GM12878 (cell line): Measurements from ENCODE around the gene HCN1. TPM values are rescaled to one million over a fixed set of nuclear protein-coding genes. Genes with fewer than 3 reads are reported as not detected.

Experiments
- ATAC-seq: fragments of 200-7000 bp; cut with Tn5 transposase; 3 replicates; pipeline ENCODE4 v1.9.1; 2020; ENCODE audit warnings: mild to moderate bottlenecking, moderate library complexity
- BruUV-seq: library from RNA; stranded (reverse); fragments of 400-500 nt; replicated peaks from 2 replicates; lab custom pipeline; 2021; lab: Mats Ljungman, UMichigan
- CTCF ChIA-PET: fragments of 300-600 bp; sonication (Branson Sonifier 250); formaldehyde crosslinking; extraction: SDS; loops from one replicate; lab custom pipeline; 2021; ENCODE audit warnings: inconsistent platforms; lab: Yijun Ruan, JAX
- POLR2A ChIA-PET: fragments of 350-600 bp; formaldehyde crosslinking; extraction: SDS; loops from one replicate; lab custom pipeline; 2021; ENCODE audit warnings: inconsistent platforms; lab: Charles Lee
- RAD21 ChIA-PET: fragments of 300-600 bp; sonication (Branson Sonifier 250); formaldehyde crosslinking; loops from one replicate; lab custom pipeline; 2023; ENCODE audit warnings: antibody characterized with exemption; ENCODE audit not compliant: unreplicated experiment; lab: Charles Lee
- SMC1A ChIA-PET: fragments of 300-600 bp; sonication (Branson Sonifier 250); formaldehyde crosslinking; loops from one replicate; lab custom pipeline; 2023; ENCODE audit not compliant: unreplicated experiment, uncharacterized antibody; lab: Charles Lee
- DNase-seq: peaks from one replicate; pipeline ENCODE4 v3.0.0-alpha.2; 2011; ENCODE audit warnings: low read depth, low spot score
- FAIRE-seq: peaks from 3 replicates; lab custom pipeline; 2011; peaks lifted over from hg19 to GRCh38; lab: Jason Lieb, UNC
- H2AFZ ChIP-seq: 2 replicates; pipeline ENCODE4 v1.6.0; 2011; ENCODE audit warnings: low read depth, low read length, control low read depth; ENCODE audit not compliant: control insufficient read depth
- H3K27ac ChIP-seq: 2 replicates; pipeline ENCODE4 v1.5.1; 2011; ENCODE audit warnings: control low read depth; ENCODE audit not compliant: control insufficient read depth, insufficient read depth
- H3K27me3 ChIP-seq, 2 experiments: replicated peaks in 1 of 2; 2 replicates each; pipeline versions ENCODE4 v1.6.0 to v1.6.1; 2011; ENCODE audit warnings: low read length in 1 of 2; ENCODE audit not compliant: control insufficient read depth in 2 of 2, insufficient read depth in 2 of 2
- H3K36me3 ChIP-seq, 2 experiments: 2 replicates each; pipeline ENCODE4 v1.5.1; 2011; ENCODE audit warnings: low read length in 1 of 2; ENCODE audit not compliant: control insufficient read depth in 2 of 2, insufficient read depth in 2 of 2
- H3K4me1 ChIP-seq: 2 replicates; pipeline ENCODE4 v1.6.1; 2011; ENCODE audit warnings: mild to moderate bottlenecking, low read length, moderate library complexity, mixed read lengths; ENCODE audit not compliant: control insufficient read depth, insufficient read depth
- H3K4me2 ChIP-seq: 2 replicates; pipeline ENCODE4 v1.6.0; 2011; ENCODE audit warnings: control low read depth; ENCODE audit not compliant: control insufficient read depth, insufficient read depth
- H3K4me3 ChIP-seq: fragments of 200-600 bp; sonication (generic); 2 replicates; pipeline ENCODE4 v1.5.1; 2016
- H3K79me2 ChIP-seq: 2 replicates; pipeline ENCODE4 v1.6.0; 2011; ENCODE audit warnings: low read length; ENCODE audit not compliant: control insufficient read depth, insufficient read depth
- H3K9ac ChIP-seq: 2 replicates; pipeline ENCODE4 v1.8.0; 2011; ENCODE audit warnings: low read length, control low read depth, mixed read lengths; ENCODE audit not compliant: control insufficient read depth, insufficient read depth
- H3K9me3 ChIP-seq: replicated peaks from 3 replicates; pipeline ENCODE4 v1.5.1; 2011; ENCODE audit warnings: mild to moderate bottlenecking, low read length; ENCODE audit not compliant: control insufficient read depth, insufficient read depth
- H4K20me1 ChIP-seq: 2 replicates; pipeline ENCODE4 v1.6.0; 2011; ENCODE audit not compliant: control insufficient read depth, insufficient read depth
- ATF3 ChIP-seq: IDR thresholded peaks from 2 replicates; pipeline ENCODE4 v1.6.1; 2011; ENCODE audit warnings: low read depth, mild to moderate bottlenecking, low read length, moderate library complexity, borderline replicate concordance; ENCODE audit errors: extremely low read depth
- DPF2 ChIP-seq: fragments of 450-650 bp; IDR thresholded peaks from 2 replicates; pipeline ENCODE4 v1.6.1; 2017; ENCODE audit warnings: mild to moderate bottlenecking
- GABPA ChIP-seq: IDR thresholded peaks from 2 replicates; pipeline ENCODE4 v1.6.1; 2014; ENCODE audit warnings: antibody characterized with exemption, low read depth, mild to moderate bottlenecking, inconsistent platforms
- GATAD2B ChIP-seq: fragments of 450-650 bp; conservative IDR thresholded peaks from 2 replicates; pipeline ENCODE4 v1.6.1; 2017; ENCODE audit warnings: low read depth, mild to moderate bottlenecking, moderate library complexity
- HDAC2 ChIP-seq: fragments of 200-600 bp; sonication (generic); IDR thresholded peaks from 2 replicates; pipeline ENCODE4 v1.6.1; 2017
- HDAC6 ChIP-seq: fragments of 200-600 bp; sonication (generic); IDR thresholded peaks from one replicate; pipeline ENCODE4 v1.8.0; 2017; ENCODE audit warnings: antibody characterized with exemption; ENCODE audit not compliant: unreplicated experiment
- HDGF ChIP-seq: fragments of 450-650 bp; IDR thresholded peaks from 2 replicates; pipeline ENCODE4 v1.6.1; 2016; ENCODE audit warnings: antibody characterized with exemption
- NBN ChIP-seq: fragments of 450-650 bp; IDR thresholded peaks from 2 replicates; pipeline ENCODE4 v1.6.1; 2016
- SMC3 ChIP-seq: IDR thresholded peaks from 2 replicates; pipeline ENCODE4 v1.6.1; 2011; ENCODE audit warnings: low read length, improper control_type of control experiment, borderline replicate concordance
- ZBTB11 ChIP-seq: fragments of 450-650 bp; formaldehyde crosslinking; IDR thresholded peaks from 2 replicates; pipeline ENCODE4 v1.5.0; 2022; ENCODE audit warnings: mild to moderate bottlenecking, missing genetic modification characterization
- WGBS: methylation state at CpG from one replicate; pipeline ENCODE4 v1.1.6; 2016; ENCODE audit warnings: low lambda C conversion rate; ENCODE audit not compliant: insufficient replicate concordance, insufficient coverage; ENCODE audit errors: missing lambda C conversion rate; 5-methylcytosine and 5-hydroxymethylcytosine counted together
- in situ Hi-C: fragments of 300-500 bp; cut with MboI; formaldehyde crosslinking; loops from 9 replicates; pipeline ENCODE4 v1.14.3; 2018; ENCODE audit warnings: mixed read lengths
- intact Hi-C: fragments of 100-400 bp; cut with micrococcal nuclease; formaldehyde crosslinking; loops from one replicate; pipeline ENCODE4 v1.14.2; 2022; ENCODE audit not compliant: unreplicated experiment
- polyA plus RNA-seq, 11 experiments: library from polyadenylated mRNA; depleted of rRNA in 4 of 11; unstranded in 6 of 11; stranded (reverse) in 5 of 11; fragments of >200 nt; fragmentation: Nextera tagmentation in 4 of 11; fragmentation: Illumina TruSeq in 1 of 11; extraction: Ambion mirVana in 4 of 11; extraction: Trizol in 1 of 11; gene quantifications; 1 replicate in 1 of 11; 2 replicates in 10 of 11; pipeline versions ENCODE4 v1.2.1 to v1.2.3, GENCODE V29; 2011 to 2016; ENCODE audit warnings: inconsistent platforms in 2 of 11, missing spikeins in 2 of 11, low read depth in 1 of 11
- total RNA-seq, 4 experiments: library from RNA; depleted of rRNA in 3 of 4; stranded (reverse); fragments of >200 nt in 3 of 4; fragmentation: Illumina TruSeq in 1 of 4; extraction: Trizol in 1 of 4; gene quantifications; 2 replicates each; pipeline versions ENCODE4 v1.2.1 to v1.2.3, GENCODE V29; 2013 to 2021
- TF ChIP-seq, protein P1 (sequence below): IDR thresholded peaks from 2 replicates; pipeline ENCODE4 v1.6.1; 2011; ENCODE audit warnings: borderline replicate concordance, low read depth, mild to moderate bottlenecking, moderate library complexity, low read length; ENCODE audit not compliant: insufficient read depth, poor library complexity, severe bottlenecking

Gene HCN1
- total and polyA plus RNA-seq, 10 of the 15 experiments (the other 5 are each of a cell fraction or from before 2014, with no cell fraction given) = not detected

GRCh38 chr5:45262061-45262590, 434.1 kb downstream of the HCN1 start:
- 68% methylated on average over 26 of the region's 29 CpGs for WGBS
- in situ Hi-C loops = no loop called here
- ChIA-PET POLR2A (no interaction called here), SMC1A (no interaction called here)
- no peaks in the 10 kb centered on the region for H3K27me3 ChIP-seq
- TF ChIP-seq GATAD2B (no peak), HDGF (no peak), ZBTB11 (CRISPR knock-in tag) (no peak), HDAC2 (no peak), NBN (no peak), GABPA (no peak), DPF2 (no peak), SMC3 (no peak), HDAC6 (no peak), ATF3 (no peak)
- TF ChIP-seq, protein P1, sequence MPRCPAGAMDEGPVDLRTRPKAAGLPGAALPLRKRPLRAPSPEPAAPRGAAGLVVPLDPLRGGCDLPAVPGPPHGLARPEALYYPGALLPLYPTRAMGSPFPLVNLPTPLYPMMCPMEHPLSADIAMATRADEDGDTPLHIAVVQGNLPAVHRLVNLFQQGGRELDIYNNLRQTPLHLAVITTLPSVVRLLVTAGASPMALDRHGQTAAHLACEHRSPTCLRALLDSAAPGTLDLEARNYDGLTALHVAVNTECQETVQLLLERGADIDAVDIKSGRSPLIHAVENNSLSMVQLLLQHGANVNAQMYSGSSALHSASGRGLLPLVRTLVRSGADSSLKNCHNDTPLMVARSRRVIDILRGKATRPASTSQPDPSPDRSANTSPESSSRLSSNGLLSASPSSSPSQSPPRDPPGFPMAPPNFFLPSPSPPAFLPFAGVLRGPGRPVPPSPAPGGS = no peak
- TF ChIP-seq, all 136 proteins: peak for 0
- no peaks in the 10 kb centered on the region; the same call in 2 of the 3 replicates for H3K9me3 ChIP-seq
- no peaks in the 10 kb centered on the region for H3K79me2 ChIP-seq
- no peak overlapping the region for H3K4me2 ChIP-seq
- DNase-seq = no peak
- H3K36me3 ChIP-seq = no peaks in the 10 kb centered on the region
- no peak for FAIRE-seq
- H2AFZ ChIP-seq = no peak overlapping the region
- no peak overlapping the region for H3K9ac ChIP-seq
- no peaks in the 10 kb centered on the region for H4K20me1 ChIP-seq
- H3K4me1 ChIP-seq = no peaks in the 10 kb centered on the region
- RAD21 ChIA-PET = no interaction called here
- CTCF ChIA-PET = interaction anchor here (0.7 kb wide), 1 partner anchor 135 kb away, joined by 3 read pairs; no protein-coding TSS in a partner anchor
- no peak for ATAC-seq
- no peak overlapping the region for H3K27ac ChIP-seq
- no peak overlapping the region for H3K4me3 ChIP-seq
- BruUV-seq = no TSS peak
- intact Hi-C loops = no loop called here
